H1 (cell line): ENCODE measurements around the gene PTTG2. TPM values are rescaled to one million over a fixed set of nuclear protein-coding genes. Genes with fewer than 3 reads are reported as not detected.

Source experiments
- ASH2L ChIP-seq: fragments of 200-600, 300-600 bp; sonication (generic); IDR thresholded peaks from one replicate; pipeline ENCODE4 v1.7.1; 2017; ENCODE audit warnings: low read length
- BACH1 ChIP-seq: IDR thresholded peaks from 2 replicates; pipeline ENCODE4 v1.6.1; 2012; ENCODE audit warnings: low read length, improper control_type of control experiment
- CREB1 ChIP-seq: IDR thresholded peaks from 2 replicates; pipeline ENCODE4 v1.6.1; 2012; ENCODE audit warnings: inconsistent platforms
- CTBP2 ChIP-seq: IDR thresholded peaks from 2 replicates; pipeline ENCODE4 v1.7.0; 2011; ENCODE audit warnings: borderline replicate concordance, mild to moderate bottlenecking, moderate library complexity, mixed read lengths, low read length; ENCODE audit not compliant: insufficient read depth, insufficient read length
- CTCF ChIP-seq, 3 experiments: IDR thresholded peaks; 1 replicate in 2 of 3; 2 replicates in 1 of 3; pipeline versions ENCODE4 v1.5.1 to v1.6.1; 2011; ENCODE audit warnings: low read length in 3 of 3, mild to moderate bottlenecking in 3 of 3, inconsistent platforms in 2 of 3, low read depth in 1 of 3, moderate library complexity in 1 of 3; ENCODE audit not compliant: insufficient read depth in 1 of 3; ENCODE audit errors: control extremely low read depth in 1 of 3
- GABPA ChIP-seq: IDR thresholded peaks from 2 replicates; pipeline ENCODE4 v1.6.1; 2011; ENCODE audit warnings: mild to moderate bottlenecking, low read length, moderate library complexity, borderline replicate concordance; ENCODE audit not compliant: insufficient read depth
- HDAC2 ChIP-seq, 2 experiments: fragments of 300-600 bp in 1 of 2; sonication (generic) in 1 of 2; IDR thresholded peaks; 2 replicates each; pipeline ENCODE4 v1.6.1; 2011 to 2012; ENCODE audit warnings: low read depth in 2 of 2, low read length in 2 of 2, mild to moderate bottlenecking in 2 of 2, moderate library complexity in 2 of 2, borderline replicate concordance in 1 of 2, inconsistent platforms in 1 of 2
- HDAC6 ChIP-seq: IDR thresholded peaks from one replicate; pipeline ENCODE4 v1.7.1; 2012; ENCODE audit warnings: low read depth, mild to moderate bottlenecking, inconsistent platforms, low read length, moderate library complexity
- JUN ChIP-seq: IDR thresholded peaks from 2 replicates; pipeline ENCODE4 v1.6.1; 2011; ENCODE audit warnings: low read depth, mild to moderate bottlenecking, improper control_type of control experiment, low read length
- JUND ChIP-seq: IDR thresholded peaks from 2 replicates; pipeline ENCODE4 v1.6.1; 2011; ENCODE audit warnings: mild to moderate bottlenecking, improper control_type of control experiment, low read length
- KDM4A ChIP-seq: IDR thresholded peaks from one replicate; pipeline ENCODE4 v1.7.1; 2012; ENCODE audit warnings: low read depth, mild to moderate bottlenecking, moderate library complexity, low read length, inconsistent platforms; ENCODE audit not compliant: severe bottlenecking
- PHF8 ChIP-seq: fragments of 200-600 bp; sonication (generic); conservative IDR thresholded peaks from 2 replicates; pipeline ENCODE4 v1.7.1; 2012; ENCODE audit warnings: low read depth, mild to moderate bottlenecking, inconsistent platforms, low read length, moderate library complexity
- POLR2A ChIP-seq, 2 experiments: IDR thresholded peaks; 1 replicate in 1 of 2; 2 replicates in 1 of 2; pipeline ENCODE4 v1.6.1; 2011; ENCODE audit warnings: low read depth in 2 of 2, low read length in 2 of 2, mild to moderate bottlenecking in 2 of 2; ENCODE audit errors: control extremely low read depth in 1 of 2
- RAD21 ChIP-seq, 2 experiments: IDR thresholded peaks in 1 of 2; conservative IDR thresholded peaks in 1 of 2; 2 replicates each; pipeline ENCODE4 v1.6.1; 2011; ENCODE audit warnings: low read depth in 2 of 2, low read length in 2 of 2, improper control_type of control experiment in 1 of 2, inconsistent platforms in 1 of 2, mild to moderate bottlenecking in 1 of 2, moderate library complexity in 1 of 2
- SIN3A ChIP-seq, 2 experiments: IDR thresholded peaks in 1 of 2; conservative IDR thresholded peaks in 1 of 2; 2 replicates each; pipeline ENCODE4 v1.6.1; 2011 to 2012; ENCODE audit warnings: low read length in 2 of 2, improper control_type of control experiment in 1 of 2, low read depth in 1 of 2, mild to moderate bottlenecking in 1 of 2
- SIRT6 ChIP-seq: IDR thresholded peaks from one replicate; pipeline ENCODE4 v1.7.1; 2012; ENCODE audit warnings: low read length, inconsistent platforms
- SIX5 ChIP-seq: IDR thresholded peaks from 2 replicates; pipeline ENCODE4 v1.6.1; 2011; ENCODE audit warnings: mild to moderate bottlenecking, low read depth, low read length
- TBP ChIP-seq: IDR thresholded peaks from 2 replicates; pipeline ENCODE4 v1.6.1; 2011; ENCODE audit warnings: low read depth, low read length, improper control_type of control experiment
- USF2 ChIP-seq: IDR thresholded peaks from 2 replicates; pipeline ENCODE4 v1.6.1; 2011; ENCODE audit warnings: low read length, improper control_type of control experiment
- polyA plus RNA-seq, 7 experiments: library from polyadenylated mRNA; depleted of rRNA in 3 of 7; stranded (reverse) in 5 of 7; unstranded in 2 of 7; fragments of >200 nt in 5 of 7; fragments of 200-250 nt in 2 of 7; gene quantifications; 1 replicate in 5 of 7; 2 replicates in 1 of 7; 4 replicates in 1 of 7; pipeline versions ENCODE4 v1.2.1 to v1.2.3, GENCODE V29; 2011 to 2013; ENCODE audit warnings: missing spikeins in 2 of 7, mixed read lengths in 2 of 7
- total RNA-seq: library from RNA; stranded (reverse); fragmentation: NEBNext Ultra II Directional; extraction: Animal tissue kit (Norgen Biotek cat#: 25700); gene quantifications from 2 replicates; pipeline ENCODE4 v1.2.1, GENCODE V29; 2021

The PTTG2 gene
- total and polyA plus RNA-seq, 2 of the 8 experiments (the other 6 are each of a cell fraction or from before 2014, with no cell fraction given), result not detected

GRCh38 chr4:37977471-37978247 is 17.5 kb downstream of the PTTG2 start (continued):
- peak; percentile 20 to 33; a peak in 3 of 4 replicates for TF ChIP-seq RAD21 (IDR thresholded peaks at IDR 0.05 in 1 of 2, conservative IDR thresholded peaks at IDR 0.05 in 1 of 2; ENCODE audit: low read depth in 2 of 2, low read length in 2 of 2)
- no peak for TF ChIP-seq JUND
- TF ChIP-seq SIN3A (conservative IDR thresholded peaks at IDR 0.05 in 1 of 2, IDR thresholded peaks at IDR 0.05 in 1 of 2; ENCODE audit: low read depth in 1 of 2, low read length in 2 of 2), result 0 out of 4 replicates have a peak, but pooled peaks of 1 of the 2 experiments have one; percentile 31
- peak; percentile 87 for TF ChIP-seq ASH2L
- peak; percentile 81 for TF ChIP-seq KDM4A
- TF ChIP-seq POLR2A (IDR thresholded peaks at IDR 0.05; ENCODE audit: control extremely low read depth in 1 of 2, low read depth in 2 of 2, low read length in 2 of 2), result peak in 1 of 2 experiments; percentile 37; a peak in 1 of 3 replicates
- no peak for TF ChIP-seq CTBP2
- no peak for TF ChIP-seq SIX5
- TF ChIP-seq HDAC2 (IDR thresholded peaks at IDR 0.05; ENCODE audit: borderline replicate concordance in 1 of 2, low read depth in 2 of 2, low read length in 2 of 2), result peak in 1 of 2 experiments; percentile 90; a peak in 2 of 4 replicates
- TF ChIP-seq SIRT6, result no peak
- peak; percentile 71 for TF ChIP-seq BACH1
- no peak for TF ChIP-seq HDAC6
- peak; percentile 46 to 56 (median 55) for TF ChIP-seq CTCF (IDR thresholded peaks at IDR 0.05; ENCODE audit: control extremely low read depth in 1 of 3, insufficient read depth in 1 of 3, low read depth in 1 of 3, low read length in 3 of 3)
- TF ChIP-seq CREB1, result no peak
- no peak for TF ChIP-seq TBP
- no peak for TF ChIP-seq GABPA
- no peak for TF ChIP-seq USF2
- TF ChIP-seq JUN, result no peak
- peak; percentile 59 for TF ChIP-seq PHF8
